B cell (primary cell): ENCODE measurements around the gene MVB12B. TPM values are rescaled to one million over a fixed set of nuclear protein-coding genes. Genes with fewer than 3 reads are reported as not detected.

ENCODE experiments used
- ATAC-seq: fragments of 200-7000 bp; cut with Tn5 transposase; one replicate; pipeline ENCODE4 v1.10.0; 2021; ENCODE audit warnings: low read depth, mild to moderate bottlenecking, moderate number of reproducible peaks, moderate library complexity
- CTCF ChIA-PET: fragments of 350-600 bp; sonication (Branson Sonifier 250); formaldehyde crosslinking; loops from one replicate; lab custom pipeline; 2021; ENCODE audit warnings: antibody characterized with exemption, inconsistent platforms; lab: Charles Lee
- POLR2A ChIA-PET: fragments of 350-600 bp; sonication (Branson Sonifier 250); formaldehyde crosslinking; loops from one replicate; lab custom pipeline; 2021; ENCODE audit warnings: antibody characterized with exemption; lab: Charles Lee
- DNase-seq: peaks from one replicate; pipeline ENCODE4 v3.0.0; 2013
- H2AFZ ChIP-seq: 2 replicates; pipeline ENCODE4 v1.6.1; 2012; ENCODE audit warnings: mild to moderate bottlenecking, low read depth, low read length; ENCODE audit not compliant: insufficient read depth, poor library complexity, severe bottlenecking
- H3K27ac ChIP-seq, 2 donors: 1 replicate in 1 of 2; 2 replicates in 1 of 2; pipeline ENCODE4 v1.5.1; 2012 to 2013; ENCODE audit warnings: low read length in 2 of 2, mild to moderate bottlenecking in 2 of 2, moderate library complexity in 1 of 2
- H3K27me3 ChIP-seq, 4 experiments: fragments of 200-600 bp in 1 of 4; sonication (generic) in 1 of 4; replicated peaks in 1 of 4; 1 replicate in 2 of 4; 2 replicates in 2 of 4; pipeline versions ENCODE4 v1.6.1 to v1.7.0; 2013 to 2016; ENCODE audit warnings: low read length in 3 of 4, mild to moderate bottlenecking in 2 of 4, mixed read lengths in 1 of 4, moderate library complexity in 1 of 4; ENCODE audit not compliant: insufficient read depth in 4 of 4, control insufficient read depth in 3 of 4; ENCODE audit errors: control extremely low read depth in 1 of 4
- H3K36me3 ChIP-seq, 2 experiments: replicated peaks in 1 of 2; 1 replicate in 1 of 2; 2 replicates in 1 of 2; pipeline versions ENCODE4 v1.6.1 to v1.7.1; 2013; ENCODE audit warnings: low read length in 1 of 2; ENCODE audit not compliant: insufficient read depth in 2 of 2, control insufficient read depth in 1 of 2; ENCODE audit errors: control extremely low read depth in 1 of 2, extremely low read depth in 1 of 2
- H3K4me1 ChIP-seq, 2 donors: fragments of 200-600 bp in 1 of 2; sonication (generic) in 1 of 2; 1 replicate in 1 of 2; 2 replicates in 1 of 2; pipeline versions ENCODE4 v1.5.1 to v1.6.1; 2013 to 2017; ENCODE audit warnings: low read length in 2 of 2; ENCODE audit not compliant: control insufficient read depth in 2 of 2, insufficient read depth in 2 of 2
- H3K4me2 ChIP-seq: replicated peaks from 2 replicates; pipeline ENCODE3; 2012; ENCODE audit warnings: mild to moderate bottlenecking, low read depth, low read length; ENCODE audit not compliant: poor library complexity, severe bottlenecking
- H3K4me3 ChIP-seq, 5 experiments: fragments of 200-600 bp in 1 of 5; sonication (generic) in 1 of 5; 1 replicate in 3 of 5; 2 replicates in 2 of 5; pipeline versions ENCODE4 v1.5.1 to v1.7.0; 2011 to 2016; ENCODE audit warnings: low read length in 4 of 5, mild to moderate bottlenecking in 4 of 5, low read depth in 2 of 5, control low read depth in 1 of 5, moderate library complexity in 1 of 5; ENCODE audit not compliant: insufficient read depth in 1 of 5; ENCODE audit errors: control extremely low read depth in 1 of 5, extremely low read depth in 1 of 5
- H3K79me2 ChIP-seq: fragments of 200-600 bp; sonication (generic); one replicate; pipeline ENCODE4 v1.6.0; 2016; ENCODE audit warnings: low read length; ENCODE audit not compliant: control insufficient read depth, insufficient read depth
- H3K9ac ChIP-seq: fragments of 200-600 bp; sonication (generic); 2 replicates; pipeline ENCODE4 v1.6.1; 2017; ENCODE audit warnings: mild to moderate bottlenecking, low read length, moderate library complexity
- H3K9me3 ChIP-seq, 3 donors: one replicate each; pipeline versions ENCODE4 v1.6.1 to v1.7.1; 2013; ENCODE audit warnings: low read length in 2 of 3; ENCODE audit not compliant: control insufficient read depth in 2 of 3, insufficient read depth in 1 of 3; ENCODE audit errors: control extremely low read depth in 1 of 3
- H4K20me1 ChIP-seq: 2 replicates; pipeline ENCODE4 v1.6.0; 2012; ENCODE audit warnings: mild to moderate bottlenecking, low read length; ENCODE audit not compliant: insufficient read depth, control insufficient read depth, poor library complexity, severe bottlenecking
- H3K27ac Mint-ChIP-seq: one replicate; pipeline ENCODE4 v1.8.0; 2021; ENCODE audit warnings: mixed read lengths
- H3K27me3 Mint-ChIP-seq: one replicate; pipeline ENCODE4 v1.8.0; 2021; ENCODE audit warnings: mixed read lengths
- H3K4me1 Mint-ChIP-seq: one replicate; pipeline ENCODE4 v1.8.0; 2021; ENCODE audit warnings: mixed read lengths
- H3K4me3 Mint-ChIP-seq: one replicate; pipeline ENCODE4 v1.8.0; 2021; ENCODE audit warnings: mixed read lengths
- H3K9me3 Mint-ChIP-seq: one replicate; pipeline ENCODE4 v1.8.0; 2022; ENCODE audit warnings: mixed read lengths; ENCODE audit not compliant: insufficient read depth
- EZH2 ChIP-seq: IDR thresholded peaks from 2 replicates; pipeline ENCODE4 v1.6.1; 2012; ENCODE audit warnings: borderline replicate concordance, low read depth, mild to moderate bottlenecking, moderate library complexity, low read length; ENCODE audit not compliant: insufficient read depth, poor library complexity, severe bottlenecking
- WGBS: methylation state at CpG from one replicate; pipeline ENCODE4 v1.1.5; 2013; ENCODE audit warnings: missing lambda C conversion rate; ENCODE audit not compliant: insufficient coverage; 5-methylcytosine and 5-hydroxymethylcytosine counted together
- intact Hi-C: fragments of 100-400 bp; cut with micrococcal nuclease; formaldehyde crosslinking; loops from one replicate; pipeline ENCODE4 v1.10.0; 2022
- polyA plus RNA-seq: library from polyadenylated mRNA; depleted of rRNA; stranded (reverse); fragments of >200 nt; gene quantifications from 2 replicates; pipeline ENCODE4 v1.2.3, GENCODE V29; 2012
- total RNA-seq, 2 donors: library from RNA; stranded (reverse); fragments of 120-200 nt in 1 of 2; gene quantifications; 1 replicate in 1 of 2; 2 replicates in 1 of 2; pipeline versions ENCODE4 v1.2.3 to v1.2.4, GENCODE V29; 2013 to 2022
- TF ChIP-seq, protein P1 (sequence below): fragments of 200-600 bp; IDR thresholded peaks from one replicate; pipeline ENCODE4 v1.8.0; 2022; ENCODE audit warnings: antibody characterized with exemption, mild to moderate bottlenecking

The MVB12B gene
- total and polyA plus RNA-seq, 2 donors (not counting 1 experiment from before 2014, with no cell fraction given) = 1.2 to 9.8 TPM

DNA sequence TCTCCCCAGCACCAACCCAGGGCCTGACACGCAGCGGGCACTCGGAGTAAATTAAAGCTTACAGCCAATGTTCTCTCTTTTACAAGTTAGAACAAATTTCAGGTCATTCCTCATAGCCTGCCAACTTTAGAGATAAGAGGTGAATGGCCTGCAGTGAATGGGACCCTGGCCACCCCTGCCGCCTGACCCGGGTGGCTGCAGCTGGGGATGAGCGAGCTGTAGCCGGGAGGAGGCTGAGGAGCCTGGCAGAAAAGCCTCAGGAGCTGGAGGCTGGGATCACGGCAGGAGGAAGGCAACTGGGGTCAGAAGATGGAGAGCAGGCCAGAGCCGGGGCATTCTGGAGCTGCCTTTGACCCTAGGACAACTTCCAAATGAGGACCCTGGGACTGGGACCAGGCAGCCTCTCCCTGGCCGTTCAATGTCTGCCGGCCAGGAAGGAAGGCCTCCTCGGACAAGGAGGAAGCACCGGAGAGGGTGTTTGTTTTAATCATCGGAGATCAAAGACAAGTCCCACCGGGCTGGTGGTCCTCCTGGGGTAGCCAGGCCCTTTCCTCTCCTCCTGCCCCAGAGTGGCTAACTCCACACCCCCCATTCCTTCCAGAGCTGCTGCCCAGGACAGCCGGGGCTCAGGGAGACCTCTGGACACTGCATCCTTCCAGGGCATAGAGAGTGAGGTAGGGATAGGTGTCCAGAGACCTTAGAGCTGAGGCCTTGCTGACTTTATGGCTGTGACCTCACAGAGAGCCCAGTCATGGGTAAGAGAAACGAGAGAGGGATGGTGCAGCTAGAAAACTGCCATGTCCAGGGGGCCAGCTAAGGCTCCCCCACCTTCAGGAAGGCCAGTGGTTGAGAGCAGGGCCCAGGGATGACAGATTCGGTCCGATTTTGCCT, 199.8 kb downstream of the MVB12B start:
- intact Hi-C loops = no loop called here
- ChIA-PET CTCF (interaction anchor here (1.0 to 3.0 kb wide), 4 partner anchors 7 to 32 kb away, joined by 3 to 13 read pairs (median 7); no protein-coding TSS in a partner anchor), POLR2A (no interaction called here)
- Histone ChIP-seq H3K79me2 (no peaks in the 10 kb centered on the region), H3K36me3 (no peaks in the 10 kb centered on the region), H3K27me3 (peaks cover 0 to 9% (median 1%) of the 10 kb centered on the region in 4 experiments), H3K4me2 (no peak overlapping the region), H3K9me3 (no peaks in the 10 kb centered on the region), H3K4me3 (no peak overlapping the region), H3K4me1 (peaks cover 17 to 24% of the 10 kb centered on the region in 2 donors), H3K27ac (no peak overlapping the region), H4K20me1 (no peaks in the 10 kb centered on the region), H3K9ac (no peak overlapping the region), H2AFZ (no peak overlapping the region)
- ATAC-seq = no peak
- Mint-ChIP-seq H3K27ac (no peak overlapping the region), H3K4me1 (peaks cover 25% of the 10 kb centered on the region), H3K27me3 (peaks cover 8% of the 10 kb centered on the region), H3K4me3 (no peak overlapping the region), H3K9me3 (no peaks in the 10 kb centered on the region)
- DNase-seq = no peak
- WGBS = 91% methylated on average over 15 of the region's 19 CpGs
- TF ChIP-seq EZH2 = no peak
- TF ChIP-seq, protein P1, sequence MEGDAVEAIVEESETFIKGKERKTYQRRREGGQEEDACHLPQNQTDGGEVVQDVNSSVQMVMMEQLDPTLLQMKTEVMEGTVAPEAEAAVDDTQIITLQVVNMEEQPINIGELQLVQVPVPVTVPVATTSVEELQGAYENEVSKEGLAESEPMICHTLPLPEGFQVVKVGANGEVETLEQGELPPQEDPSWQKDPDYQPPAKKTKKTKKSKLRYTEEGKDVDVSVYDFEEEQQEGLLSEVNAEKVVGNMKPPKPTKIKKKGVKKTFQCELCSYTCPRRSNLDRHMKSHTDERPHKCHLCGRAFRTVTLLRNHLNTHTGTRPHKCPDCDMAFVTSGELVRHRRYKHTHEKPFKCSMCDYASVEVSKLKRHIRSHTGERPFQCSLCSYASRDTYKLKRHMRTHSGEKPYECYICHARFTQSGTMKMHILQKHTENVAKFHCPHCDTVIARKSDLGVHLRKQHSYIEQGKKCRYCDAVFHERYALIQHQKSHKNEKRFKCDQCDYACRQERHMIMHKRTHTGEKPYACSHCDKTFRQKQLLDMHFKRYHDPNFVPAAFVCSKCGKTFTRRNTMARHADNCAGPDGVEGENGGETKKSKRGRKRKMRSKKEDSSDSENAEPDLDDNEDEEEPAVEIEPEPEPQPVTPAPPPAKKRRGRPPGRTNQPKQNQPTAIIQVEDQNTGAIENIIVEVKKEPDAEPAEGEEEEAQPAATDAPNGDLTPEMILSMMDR = no peak
